ENCODE data around the gene SPG7.

Gene SPG7

DNA sequence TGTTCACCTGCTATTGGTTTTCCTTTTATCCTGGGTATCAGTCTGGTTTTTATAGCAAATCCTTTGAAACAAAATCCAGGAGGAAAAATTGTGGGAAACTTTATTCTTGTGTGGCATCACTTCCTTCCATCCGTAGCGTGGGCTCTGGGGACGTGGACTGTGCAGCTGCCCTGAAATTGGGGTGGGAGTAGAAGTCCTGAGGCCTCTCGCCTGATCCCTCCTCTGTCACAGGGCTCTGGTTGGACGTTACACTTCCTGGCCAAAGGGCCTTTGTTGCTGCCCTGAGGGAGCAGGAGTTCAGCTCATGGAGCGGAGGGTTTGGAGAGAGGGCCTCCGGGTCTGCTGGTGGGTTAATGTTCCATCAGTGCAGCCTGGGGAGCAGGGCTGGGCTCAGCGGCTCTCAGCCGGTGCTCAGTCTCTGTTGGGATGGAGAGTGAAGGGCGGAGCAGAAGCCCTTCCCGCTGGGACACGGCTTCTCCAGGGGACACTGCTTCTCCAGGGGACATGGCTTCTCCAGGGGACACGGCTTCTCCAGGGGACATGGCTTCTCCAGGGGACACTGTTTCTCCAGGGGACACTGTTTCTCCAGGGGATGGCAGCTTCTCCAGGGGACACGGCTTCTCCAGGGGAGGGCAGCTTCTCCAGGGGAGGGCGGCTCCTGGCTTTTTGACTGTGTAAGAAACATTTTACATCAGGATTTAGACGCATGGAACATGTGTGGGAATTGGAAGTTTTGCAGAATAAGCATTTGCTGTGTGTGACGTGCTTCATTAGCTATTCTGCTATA, 37.0 kb downstream of the SPG7 start:
- no peak overlapping the region for H3K4me3 ChIP-seq (ENCODE audit: low read depth, low read length)
- H3K9me3 ChIP-seq: no peaks in the 10 kb centered on the region
- H3K36me3 ChIP-seq: peaks cover 42% of the 10 kb centered on the region
- H3K27me3 ChIP-seq: no peaks in the 10 kb centered on the region
- H3K4me1 ChIP-seq: no peaks in the 10 kb centered on the region
- TF ChIP-seq, protein P1, sequence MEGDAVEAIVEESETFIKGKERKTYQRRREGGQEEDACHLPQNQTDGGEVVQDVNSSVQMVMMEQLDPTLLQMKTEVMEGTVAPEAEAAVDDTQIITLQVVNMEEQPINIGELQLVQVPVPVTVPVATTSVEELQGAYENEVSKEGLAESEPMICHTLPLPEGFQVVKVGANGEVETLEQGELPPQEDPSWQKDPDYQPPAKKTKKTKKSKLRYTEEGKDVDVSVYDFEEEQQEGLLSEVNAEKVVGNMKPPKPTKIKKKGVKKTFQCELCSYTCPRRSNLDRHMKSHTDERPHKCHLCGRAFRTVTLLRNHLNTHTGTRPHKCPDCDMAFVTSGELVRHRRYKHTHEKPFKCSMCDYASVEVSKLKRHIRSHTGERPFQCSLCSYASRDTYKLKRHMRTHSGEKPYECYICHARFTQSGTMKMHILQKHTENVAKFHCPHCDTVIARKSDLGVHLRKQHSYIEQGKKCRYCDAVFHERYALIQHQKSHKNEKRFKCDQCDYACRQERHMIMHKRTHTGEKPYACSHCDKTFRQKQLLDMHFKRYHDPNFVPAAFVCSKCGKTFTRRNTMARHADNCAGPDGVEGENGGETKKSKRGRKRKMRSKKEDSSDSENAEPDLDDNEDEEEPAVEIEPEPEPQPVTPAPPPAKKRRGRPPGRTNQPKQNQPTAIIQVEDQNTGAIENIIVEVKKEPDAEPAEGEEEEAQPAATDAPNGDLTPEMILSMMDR (IDR thresholded peaks at IDR 0.05; ENCODE audit: low read depth, low read length): no peak
- no peak for DNase-seq

DNA sequence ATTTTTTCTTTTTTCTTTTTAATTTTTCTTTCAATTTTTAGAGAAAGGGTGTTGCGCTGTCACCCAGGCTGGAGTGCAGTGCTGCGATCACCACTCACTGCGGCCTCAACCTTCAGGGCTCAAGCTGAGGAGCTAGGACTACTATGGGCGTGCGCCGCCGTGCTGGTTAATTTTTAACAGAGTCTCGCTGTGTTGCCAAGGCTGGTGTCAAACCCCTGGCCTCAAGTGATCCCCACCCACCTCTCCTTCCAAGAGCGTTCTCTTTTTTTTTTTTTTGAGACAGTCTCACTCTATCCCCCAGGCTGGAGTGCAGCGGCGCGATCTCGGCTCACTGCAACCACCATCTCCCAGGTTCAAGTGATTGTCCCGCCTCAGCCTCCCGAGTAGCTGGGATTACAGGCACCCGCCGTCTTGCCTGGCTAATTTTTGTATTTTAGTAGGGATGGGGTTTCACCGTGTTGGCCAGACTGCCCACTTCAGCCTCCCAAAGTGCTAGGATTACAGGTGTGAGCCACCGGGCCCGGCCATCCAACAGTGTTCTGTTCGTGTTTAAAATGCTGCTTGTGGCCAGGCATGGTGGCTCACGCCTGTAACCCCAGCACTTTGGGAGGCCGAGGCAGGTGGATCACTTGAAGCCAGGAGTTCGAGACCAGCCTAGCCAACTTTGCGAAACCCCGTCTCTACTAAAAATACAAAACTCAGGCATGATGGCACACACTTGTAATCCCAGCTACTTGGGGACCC, 37.8 kb downstream of the SPG7 start:
- Histone ChIP-seq H3K4me3 (ENCODE audit: low read depth, low read length) (no peak overlapping the region), H3K36me3 (peaks cover 50% of the 10 kb centered on the region), H3K9me3 (no peaks in the 10 kb centered on the region), H3K4me1 (no peaks in the 10 kb centered on the region), H3K27me3 (no peaks in the 10 kb centered on the region)
- DNase-seq: no peak
- TF ChIP-seq, protein P1 (IDR thresholded peaks at IDR 0.05; ENCODE audit: low read depth, low read length): no peak

DNA sequence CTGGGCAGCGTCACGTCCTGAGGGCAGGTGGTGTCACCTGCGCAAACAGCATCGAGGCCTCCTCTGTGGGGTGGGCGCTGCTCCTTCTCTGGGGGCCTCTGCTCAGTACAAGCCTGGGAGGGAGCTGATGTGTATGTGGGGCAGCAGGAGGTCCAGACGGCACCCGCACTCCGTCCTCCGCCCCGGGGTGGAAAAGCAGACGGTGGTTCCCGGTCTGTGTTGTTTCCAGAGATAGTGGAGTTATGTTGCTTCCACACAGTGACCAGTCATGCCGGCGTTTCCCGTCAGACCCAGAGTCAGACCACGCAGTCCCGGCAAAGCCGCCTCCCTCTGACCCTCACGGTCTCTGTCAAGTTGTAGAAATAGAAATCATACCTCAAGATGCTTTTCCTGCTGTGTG, 38.6 kb downstream of the SPG7 start:
- H3K36me3 ChIP-seq: peaks cover 53% of the 10 kb centered on the region
- H3K27me3 ChIP-seq: no peaks in the 10 kb centered on the region
- no peak for DNase-seq
- no peak overlapping the region for H3K4me3 ChIP-seq (ENCODE audit: low read depth, low read length)
- TF ChIP-seq, protein P1 (IDR thresholded peaks at IDR 0.05; ENCODE audit: low read depth, low read length): no peak
- H3K4me1 ChIP-seq: no peaks in the 10 kb centered on the region
- H3K9me3 ChIP-seq: no peaks in the 10 kb centered on the region

DNA sequence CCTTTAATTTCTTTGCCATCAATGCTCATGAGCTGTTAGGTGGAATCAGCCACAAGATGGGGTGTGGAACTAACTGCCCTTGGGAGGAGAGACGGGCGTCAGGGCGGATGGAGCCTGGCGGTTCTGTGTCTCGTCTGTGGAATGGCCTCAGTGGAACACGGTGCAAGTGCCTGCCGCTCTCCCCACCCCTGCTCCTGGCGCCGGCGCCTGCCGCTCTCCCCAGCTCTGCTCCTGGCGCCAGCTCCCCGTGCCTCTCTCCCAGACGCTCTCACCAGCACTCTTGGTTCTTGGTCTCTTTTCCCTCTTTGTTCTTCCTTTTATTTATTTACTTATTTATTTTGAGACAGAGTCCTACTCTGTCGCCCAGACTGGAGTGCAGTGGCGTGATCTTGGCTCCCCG, 39.1 kb downstream of the SPG7 start:
- Histone ChIP-seq H3K4me3 (ENCODE audit: low read depth, low read length) (no peak overlapping the region), H3K9me3 (no peaks in the 10 kb centered on the region), H3K4me1 (no peaks in the 10 kb centered on the region), H3K27me3 (no peaks in the 10 kb centered on the region), H3K36me3 (peaks cover 53% of the 10 kb centered on the region)
- TF ChIP-seq, protein P1 (IDR thresholded peaks at IDR 0.05; ENCODE audit: low read depth, low read length): no peak
- DNase-seq: no peak

DNA sequence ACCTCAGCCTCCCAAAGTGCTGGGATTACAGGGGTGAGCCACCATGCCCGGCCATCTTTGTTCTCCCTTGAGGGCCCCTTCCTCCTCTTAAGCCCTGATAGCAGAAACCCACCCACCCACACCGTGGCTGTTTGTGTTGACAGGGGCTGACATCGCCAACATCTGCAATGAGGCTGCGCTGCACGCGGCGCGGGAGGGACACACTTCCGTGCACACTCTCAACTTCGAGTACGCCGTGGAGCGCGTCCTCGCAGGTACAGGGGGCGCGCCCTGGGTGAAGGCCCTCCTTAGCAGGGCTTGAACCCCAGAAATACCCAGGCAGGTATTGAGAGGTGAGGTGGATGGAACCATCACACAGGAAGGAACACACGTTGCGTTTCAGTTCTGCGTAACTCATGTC, 39.7 kb downstream of the SPG7 start:
- Histone ChIP-seq H3K4me1 (no peaks in the 10 kb centered on the region), H3K4me3 (ENCODE audit: low read depth, low read length) (no peak overlapping the region), H3K27me3 (no peaks in the 10 kb centered on the region), H3K36me3 (peaks cover 53% of the 10 kb centered on the region), H3K9me3 (no peaks in the 10 kb centered on the region)
- TF ChIP-seq, protein P1 (IDR thresholded peaks at IDR 0.05; ENCODE audit: low read depth, low read length): no peak
- no peak for DNase-seq

Data from BE2C (cell line).